ENCODE results near the gene ATP10B.

DNA sequence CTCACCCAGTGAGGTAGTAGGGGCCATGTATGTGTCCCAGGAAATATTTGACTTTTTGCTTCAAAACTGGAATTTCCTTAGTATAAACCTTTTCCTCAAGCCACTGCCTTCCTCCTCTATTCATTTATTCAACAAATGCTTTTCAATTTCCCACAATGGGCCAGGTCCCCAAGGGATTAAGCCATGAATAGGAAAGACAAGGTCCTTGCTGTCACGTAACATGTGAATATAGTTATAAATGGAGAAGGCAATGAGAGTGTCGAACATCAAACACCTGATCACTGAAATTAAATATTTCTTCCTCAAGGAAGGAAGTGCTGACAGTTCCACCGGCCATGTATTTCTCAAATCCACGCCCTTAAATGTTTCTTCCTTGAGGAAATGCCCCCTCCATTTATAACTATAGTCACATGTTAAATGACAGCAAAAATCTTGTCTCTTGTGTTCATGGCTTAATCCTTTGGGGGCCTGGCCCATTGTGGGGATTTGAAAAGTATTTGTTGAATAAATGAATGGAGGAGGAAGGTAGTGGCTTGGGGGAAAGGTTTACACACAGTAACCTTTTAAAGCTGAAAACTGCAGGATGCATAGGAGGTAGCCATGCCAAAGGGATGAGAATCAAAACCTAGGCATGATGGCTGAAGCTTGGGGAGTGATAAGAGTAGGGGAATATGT lies 284.8 kb downstream of the ATP10B start:
- TF ChIP-seq, protein P1, sequence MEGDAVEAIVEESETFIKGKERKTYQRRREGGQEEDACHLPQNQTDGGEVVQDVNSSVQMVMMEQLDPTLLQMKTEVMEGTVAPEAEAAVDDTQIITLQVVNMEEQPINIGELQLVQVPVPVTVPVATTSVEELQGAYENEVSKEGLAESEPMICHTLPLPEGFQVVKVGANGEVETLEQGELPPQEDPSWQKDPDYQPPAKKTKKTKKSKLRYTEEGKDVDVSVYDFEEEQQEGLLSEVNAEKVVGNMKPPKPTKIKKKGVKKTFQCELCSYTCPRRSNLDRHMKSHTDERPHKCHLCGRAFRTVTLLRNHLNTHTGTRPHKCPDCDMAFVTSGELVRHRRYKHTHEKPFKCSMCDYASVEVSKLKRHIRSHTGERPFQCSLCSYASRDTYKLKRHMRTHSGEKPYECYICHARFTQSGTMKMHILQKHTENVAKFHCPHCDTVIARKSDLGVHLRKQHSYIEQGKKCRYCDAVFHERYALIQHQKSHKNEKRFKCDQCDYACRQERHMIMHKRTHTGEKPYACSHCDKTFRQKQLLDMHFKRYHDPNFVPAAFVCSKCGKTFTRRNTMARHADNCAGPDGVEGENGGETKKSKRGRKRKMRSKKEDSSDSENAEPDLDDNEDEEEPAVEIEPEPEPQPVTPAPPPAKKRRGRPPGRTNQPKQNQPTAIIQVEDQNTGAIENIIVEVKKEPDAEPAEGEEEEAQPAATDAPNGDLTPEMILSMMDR (optimal IDR thresholded peaks at IDR 0.05 in 1 of 3, IDR thresholded peaks at IDR 0.05 in 1 of 3, conservative IDR thresholded peaks at IDR 0.05 in 1 of 3; ENCODE audit: extremely low read depth in 1 of 3, insufficient read depth in 2 of 3, low read length in 3 of 3) = no peak
- no peak for TF ChIP-seq EZH2 (IDR thresholded peaks at IDR 0.05; ENCODE audit: low read length)

Data from keratinocyte (primary cell).